HG02642 (cell line): ENCODE measurements around the gene RDH5.
"Not testable (repeated sequence)": the region's sequence is repeated elsewhere in the genome, so short reads cannot be mapped to it uniquely, and the experiment has no call there.

Source experiments
- ATAC-seq: cut with Tn5 transposase; IDR thresholded peaks from one replicate; pipeline ENCODE4 v1.9.1; 2021; ENCODE audit warnings: mild to moderate bottlenecking; ENCODE audit not compliant: unreplicated experiment, poor library complexity

The RDH5 gene

DNA sequence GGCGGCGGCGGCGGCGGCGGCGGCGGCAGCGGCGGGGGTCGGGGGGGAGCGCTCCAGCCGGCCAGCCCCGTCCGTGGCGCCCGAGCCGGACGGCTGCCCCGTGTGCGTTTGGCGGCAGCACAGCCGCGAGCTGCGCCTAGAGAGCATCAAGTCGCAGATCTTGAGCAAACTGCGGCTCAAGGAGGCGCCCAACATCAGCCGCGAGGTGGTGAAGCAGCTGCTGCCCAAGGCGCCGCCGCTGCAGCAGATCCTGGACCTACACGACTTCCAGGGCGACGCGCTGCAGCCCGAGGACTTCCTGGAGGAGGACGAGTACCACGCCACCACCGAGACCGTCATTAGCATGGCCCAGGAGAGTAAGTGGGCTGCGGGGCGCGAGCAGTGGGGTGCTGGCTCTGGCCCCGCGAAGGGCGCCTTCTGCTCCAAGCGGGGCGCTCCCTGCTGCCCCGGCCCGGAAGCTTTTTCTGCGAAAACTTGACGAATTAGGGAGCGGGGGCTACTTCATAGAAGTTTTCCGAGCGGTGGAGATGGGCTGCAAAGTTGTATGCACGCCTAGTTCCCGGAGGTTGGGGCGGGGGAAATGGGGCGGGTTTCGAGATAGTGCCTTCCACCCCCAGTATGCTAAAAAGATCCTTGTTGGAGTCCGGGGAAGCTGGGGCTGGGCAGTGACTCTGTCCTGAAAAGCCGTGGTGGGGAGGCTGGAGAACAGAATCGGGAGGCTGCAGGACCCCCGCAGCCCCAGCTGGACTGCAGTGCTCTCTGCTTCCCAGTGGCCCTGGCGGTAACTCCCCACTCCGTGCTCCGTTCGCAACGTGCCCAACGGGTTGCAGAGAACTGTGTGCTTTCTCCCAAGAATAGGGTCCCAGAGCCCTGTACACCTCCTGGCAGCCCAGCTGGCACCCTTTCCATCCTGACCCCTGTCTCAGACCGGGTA lies 23.5 kb downstream of the RDH5 start:
- ATAC-seq = peak; percentile 56

DNA sequence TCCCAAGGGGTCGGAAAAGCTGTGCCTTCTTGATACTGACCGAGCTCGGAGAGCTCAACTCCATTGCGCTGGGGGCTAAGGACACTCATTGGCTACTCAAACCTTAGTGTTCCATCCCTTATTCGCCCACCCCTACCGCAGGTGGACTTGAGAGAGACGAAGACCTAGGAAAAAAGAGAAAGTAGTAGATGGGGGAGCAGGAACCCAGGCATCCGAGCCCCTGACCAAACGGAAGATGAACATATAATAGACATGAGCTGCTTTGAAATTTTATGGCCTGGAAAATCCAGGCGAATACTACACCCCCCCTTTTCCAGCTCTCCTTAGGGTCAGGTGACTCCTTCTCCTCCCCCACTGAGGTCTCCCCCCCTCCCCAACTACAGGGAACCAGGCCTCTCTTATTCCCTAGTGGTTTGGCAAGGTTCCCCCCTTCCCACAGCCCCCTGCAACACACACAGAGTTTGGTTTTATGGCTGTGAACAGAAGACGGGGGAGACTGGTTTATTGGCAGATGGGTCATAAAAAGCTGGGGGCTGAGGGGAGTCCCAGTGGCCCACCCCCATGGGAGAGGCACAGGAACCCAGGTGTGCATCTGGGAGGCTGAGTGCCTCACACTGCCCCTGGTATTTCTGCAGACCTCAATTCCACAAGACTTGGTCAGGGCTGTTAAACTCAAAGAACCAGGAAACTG lies 24.3 kb downstream of the RDH5 start:
- ATAC-seq = no peak

DNA sequence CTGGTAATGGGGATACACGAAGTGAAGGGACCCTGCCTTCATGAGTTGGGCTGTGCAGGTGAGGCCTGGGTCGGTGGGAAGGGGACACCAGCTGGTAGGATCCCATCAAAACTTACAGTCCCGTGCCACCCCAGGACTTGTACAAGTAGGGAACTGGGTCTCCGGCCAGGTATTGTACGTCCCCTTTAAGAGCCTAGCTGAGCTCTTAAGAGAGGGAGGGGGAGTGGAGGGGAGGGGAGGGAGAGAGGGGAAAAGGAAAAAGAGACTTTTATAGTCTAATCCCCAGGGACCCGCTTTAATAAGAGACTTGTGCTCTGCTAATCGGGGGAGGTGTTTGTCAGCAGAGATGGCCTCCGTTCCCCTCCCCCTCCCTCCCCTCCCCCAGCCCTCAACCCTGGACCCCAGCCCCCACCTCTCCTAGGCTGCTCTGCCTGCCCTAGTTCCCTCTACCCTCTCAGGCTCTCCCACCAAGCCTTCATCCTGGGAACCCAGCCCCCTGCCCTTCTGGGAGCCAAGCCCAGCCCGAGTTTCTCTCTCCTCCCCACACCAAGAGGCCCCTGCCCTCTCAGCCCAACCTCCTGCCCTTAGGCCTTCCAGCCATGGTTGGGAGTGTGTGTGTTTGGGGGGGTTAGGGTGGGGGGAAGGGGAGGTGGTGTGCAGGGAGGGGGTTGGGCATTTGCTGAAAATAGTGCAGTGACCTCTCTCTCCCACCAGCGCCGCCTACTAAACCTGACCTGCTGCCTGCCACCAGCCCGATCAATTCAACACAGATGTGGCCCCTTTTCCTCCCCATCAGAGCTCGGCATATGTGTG lies 25.4 kb downstream of the RDH5 start:
- no peak for ATAC-seq

DNA sequence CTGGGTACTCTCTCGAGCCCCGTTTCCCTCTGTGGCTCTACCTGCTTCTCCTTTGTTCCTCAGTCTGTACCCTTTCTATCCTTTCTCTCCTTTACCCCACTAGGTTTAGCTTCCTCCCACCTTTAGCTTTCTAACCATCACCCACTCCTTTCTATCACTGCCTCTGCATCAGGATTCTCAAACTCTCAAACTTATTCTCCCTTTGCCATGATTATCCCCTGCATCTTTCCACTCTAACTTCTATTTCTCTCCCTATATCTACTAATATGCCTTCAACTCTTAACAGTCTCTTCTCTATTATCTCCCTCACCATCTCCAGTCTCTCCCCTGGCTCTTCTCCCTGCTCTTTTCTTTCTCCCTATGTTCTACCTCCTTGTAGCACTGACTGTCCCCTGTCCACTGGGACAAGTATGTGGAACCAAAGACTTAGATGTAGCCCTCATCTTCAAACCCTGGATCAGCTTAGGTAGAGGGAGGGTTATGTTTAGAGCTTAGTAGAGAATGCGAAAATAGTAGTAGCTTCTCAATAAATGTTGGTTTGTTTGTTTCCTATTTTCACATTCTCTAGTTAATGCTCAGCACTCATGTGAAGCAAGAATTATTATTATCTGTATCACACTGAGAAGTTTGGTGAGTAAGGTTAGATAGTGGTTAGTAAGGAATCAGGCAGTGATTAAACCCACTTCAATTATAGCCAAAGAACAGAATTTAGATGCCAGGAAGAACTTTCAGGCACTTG lies 26.1 kb downstream of the RDH5 start:
- ATAC-seq = no peak

DNA sequence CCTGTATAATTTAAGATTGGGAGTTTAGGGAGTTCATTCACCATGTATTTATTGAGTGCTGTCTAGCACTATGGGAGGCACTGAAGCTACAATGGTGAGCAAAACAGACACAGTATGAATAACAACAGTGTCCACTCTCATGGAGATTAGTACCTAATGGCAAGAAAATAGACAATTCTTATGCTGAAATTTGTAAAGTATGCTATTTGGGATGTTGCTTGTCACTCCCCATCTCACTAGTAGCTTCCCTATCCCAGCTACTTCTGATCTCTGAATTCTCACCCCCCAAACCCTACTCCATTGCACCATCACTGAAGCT lies 26.7 kb downstream of the RDH5 start:
- ATAC-seq = no peak

DNA sequence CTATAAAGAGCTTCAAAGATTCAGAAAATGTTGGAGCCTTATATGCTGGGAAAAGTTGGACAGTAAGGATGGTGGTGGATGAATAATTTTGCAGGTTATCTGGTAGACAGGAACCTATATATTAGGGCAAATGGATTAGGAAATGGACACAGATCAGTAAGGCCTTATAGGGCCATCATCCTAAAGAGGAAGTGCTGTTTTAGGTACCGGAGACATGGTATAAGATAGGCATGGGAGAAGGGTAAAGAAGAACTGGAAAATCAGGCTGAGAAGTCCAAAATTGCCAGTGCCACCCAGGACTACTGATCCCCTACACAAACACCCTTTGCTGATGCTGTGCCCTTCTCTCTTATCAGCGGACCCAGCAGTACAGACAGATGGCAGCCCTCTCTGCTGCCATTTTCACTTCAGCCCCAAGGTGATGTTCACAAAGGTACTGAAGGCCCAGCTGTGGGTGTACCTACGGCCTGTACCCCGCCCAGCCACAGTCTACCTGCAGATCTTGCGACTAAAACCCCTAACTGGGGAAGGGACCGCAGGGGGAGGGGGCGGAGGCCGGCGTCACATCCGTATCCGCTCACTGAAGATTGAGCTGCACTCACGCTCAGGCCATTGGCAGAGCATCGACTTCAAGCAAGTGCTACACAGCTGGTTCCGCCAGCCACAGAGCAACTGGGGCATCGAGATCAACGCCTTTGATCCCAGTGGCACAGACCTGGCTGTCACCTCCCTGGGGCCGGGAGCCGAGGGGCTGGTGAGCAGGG lies 28.2 kb downstream of the RDH5 start:
- no peak for ATAC-seq

DNA sequence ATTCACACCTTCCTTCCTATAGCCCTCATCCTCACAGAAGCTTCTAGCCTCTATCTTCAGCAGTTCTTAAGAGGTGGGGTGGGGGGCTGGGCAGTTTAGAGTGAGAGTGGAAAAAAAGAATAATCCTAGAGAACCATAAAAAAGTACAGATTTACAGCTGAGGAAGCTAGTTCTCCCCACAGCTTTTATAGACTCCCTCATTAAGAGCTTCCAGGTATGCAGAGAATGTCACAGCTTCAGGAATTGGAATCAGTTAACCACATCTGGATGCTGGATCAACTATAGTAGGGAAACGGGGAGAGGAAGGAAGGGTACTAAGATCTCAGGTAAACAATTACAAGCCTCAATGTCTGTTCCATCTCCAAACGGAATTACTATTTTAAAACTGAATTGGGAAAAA lies 35.1 kb downstream of the RDH5 start:
- ATAC-seq = no peak

DNA sequence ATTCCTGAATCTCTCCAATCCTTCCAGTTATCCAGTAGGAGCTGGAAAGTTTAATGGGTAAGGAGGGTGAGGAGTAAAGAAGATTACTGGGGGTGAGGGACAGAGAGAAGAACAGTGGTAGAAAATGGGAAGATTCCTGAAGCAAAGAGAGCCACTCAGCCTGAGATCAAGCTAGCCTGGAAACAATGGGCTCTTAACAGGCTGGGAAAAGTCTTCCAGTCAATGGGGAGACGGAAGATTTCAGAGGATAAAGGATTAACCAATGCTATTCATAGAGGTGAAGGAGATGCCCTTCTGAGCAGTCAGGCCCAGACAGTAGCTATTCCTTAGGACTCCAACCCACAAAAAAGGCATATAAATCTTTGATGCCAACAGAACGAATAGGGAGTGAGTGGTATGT lies 37.5 kb downstream of the RDH5 start:
- no peak for ATAC-seq

DNA sequence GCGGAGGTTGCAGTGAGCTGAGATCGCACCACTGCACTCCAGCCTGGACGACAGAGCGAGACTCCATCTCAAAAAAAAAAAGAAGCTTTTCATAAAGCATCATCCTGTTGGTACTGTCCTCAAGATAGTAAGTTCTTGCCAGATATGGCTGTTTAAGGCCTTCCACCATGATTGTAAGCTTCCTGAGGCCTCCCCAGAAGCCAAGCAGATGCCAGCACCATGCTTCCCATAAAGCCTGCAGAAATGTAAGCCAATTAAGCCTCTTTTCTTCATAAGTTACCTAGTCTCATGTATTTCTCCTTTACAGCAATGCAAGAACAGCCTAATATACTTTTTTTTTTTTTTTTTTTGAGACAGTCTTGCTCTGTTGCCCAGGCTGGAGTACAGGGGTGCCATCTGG lies 38.4 kb downstream of the RDH5 start:
- ATAC-seq = not testable (repeated sequence)

DNA sequence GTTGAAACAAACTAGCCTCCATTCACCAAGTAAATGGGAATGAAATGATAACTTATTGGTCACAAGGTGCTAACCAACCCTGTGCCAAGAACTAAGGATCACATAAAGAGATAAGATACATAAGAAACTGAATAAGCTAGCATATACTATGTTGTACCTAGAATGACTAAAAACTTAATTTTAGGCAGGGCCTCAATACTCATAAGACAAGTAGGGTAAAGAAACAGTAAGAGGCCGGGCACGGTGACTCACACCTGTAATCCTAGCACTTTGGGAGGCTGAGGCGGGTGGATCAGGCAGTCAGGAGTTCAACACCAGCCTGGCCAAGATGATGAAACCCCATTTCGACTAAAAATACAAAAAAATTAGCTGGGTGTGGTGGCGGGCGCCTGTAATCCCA lies 40.5 kb downstream of the RDH5 start:
- no peak for ATAC-seq

DNA sequence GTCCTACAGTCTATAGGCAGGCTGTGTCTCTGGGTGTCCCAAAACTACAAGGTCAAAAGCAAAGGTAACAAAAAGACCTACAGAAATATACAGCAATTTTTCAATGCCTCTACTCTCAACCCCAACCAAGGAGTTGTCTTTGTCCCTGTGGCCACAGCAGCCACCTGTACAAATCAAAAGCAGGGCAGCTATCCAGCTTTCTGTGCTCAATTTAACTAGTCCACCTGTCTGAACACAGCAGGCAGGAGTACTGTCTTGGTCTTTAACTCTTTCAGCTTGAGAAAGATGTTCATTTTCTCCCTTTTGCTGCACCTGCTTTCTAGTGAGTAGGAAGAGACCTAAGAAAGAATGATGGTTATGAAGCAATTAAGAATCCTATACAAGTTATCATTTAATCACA lies 42.5 kb downstream of the RDH5 start:
- no peak for ATAC-seq

DNA sequence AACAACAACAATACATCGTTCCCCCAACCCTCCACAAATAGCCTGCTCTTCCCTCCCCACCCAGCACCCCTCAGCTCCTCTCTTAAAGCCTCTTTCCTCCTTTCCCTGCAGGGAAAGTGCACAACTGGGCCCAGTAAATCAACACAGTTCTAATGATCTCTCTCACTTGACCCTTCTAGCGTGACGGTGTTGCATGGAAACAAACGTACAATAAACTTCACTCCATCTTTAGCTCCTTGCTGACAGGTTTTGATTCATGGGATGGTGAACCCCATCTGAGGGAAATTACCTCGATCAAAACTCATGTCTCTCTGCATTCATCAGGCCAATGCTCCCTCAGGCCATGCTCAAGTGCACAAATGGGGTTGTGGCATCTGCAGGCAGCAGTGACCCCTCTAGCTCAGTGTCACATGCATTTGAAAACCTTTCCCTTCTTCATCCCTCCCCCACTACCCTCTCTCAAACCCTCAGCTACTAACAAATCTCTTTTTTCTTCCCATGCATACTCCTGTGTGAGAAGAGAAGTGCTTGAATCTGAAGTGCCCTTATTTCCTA lies 45.6 kb downstream of the RDH5 start:
- ATAC-seq = no peak

DNA sequence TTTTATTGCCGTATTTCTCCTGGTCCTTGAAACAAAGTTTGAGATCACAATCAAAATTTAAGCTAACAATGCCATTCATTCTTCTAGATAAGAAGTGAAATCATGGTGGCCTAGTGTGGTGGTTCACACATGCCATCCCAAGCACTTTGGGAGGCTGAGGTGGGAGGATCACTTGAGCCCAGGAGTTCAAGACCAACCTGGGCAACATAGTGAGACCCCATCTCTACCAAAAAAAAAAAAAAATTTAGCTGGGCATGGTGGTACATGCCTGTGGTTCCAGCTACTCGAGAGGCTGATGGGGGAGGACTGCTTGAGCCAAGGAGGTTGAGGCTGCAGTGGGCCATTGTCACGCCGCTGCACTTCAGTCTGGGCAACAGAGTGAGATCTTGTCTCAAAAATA lies 47.0 kb downstream of the RDH5 start:
- no peak for ATAC-seq

DNA sequence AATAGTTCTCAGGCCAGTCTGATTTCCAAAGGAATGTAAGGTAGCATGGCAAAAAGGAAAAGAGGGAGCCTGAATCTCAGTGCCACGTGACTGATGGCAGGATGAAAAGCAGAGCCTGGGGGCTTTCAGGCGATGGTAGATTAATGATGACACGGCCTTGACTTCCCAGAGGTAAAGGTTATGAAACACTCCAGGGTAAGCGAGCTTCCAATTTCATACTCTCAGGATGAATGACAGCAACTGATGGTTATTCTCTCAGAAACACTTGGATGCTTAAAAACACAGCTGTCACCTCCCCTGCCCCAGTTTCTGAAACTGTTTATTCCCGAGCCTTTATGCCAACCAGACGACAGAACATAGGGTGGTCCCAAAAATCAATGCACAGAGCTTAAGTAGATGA lies 51.5 kb downstream of the RDH5 start:
- ATAC-seq = no peak
